ENCODE measurements around the gene INHBA.

INHBA gene

DNA sequence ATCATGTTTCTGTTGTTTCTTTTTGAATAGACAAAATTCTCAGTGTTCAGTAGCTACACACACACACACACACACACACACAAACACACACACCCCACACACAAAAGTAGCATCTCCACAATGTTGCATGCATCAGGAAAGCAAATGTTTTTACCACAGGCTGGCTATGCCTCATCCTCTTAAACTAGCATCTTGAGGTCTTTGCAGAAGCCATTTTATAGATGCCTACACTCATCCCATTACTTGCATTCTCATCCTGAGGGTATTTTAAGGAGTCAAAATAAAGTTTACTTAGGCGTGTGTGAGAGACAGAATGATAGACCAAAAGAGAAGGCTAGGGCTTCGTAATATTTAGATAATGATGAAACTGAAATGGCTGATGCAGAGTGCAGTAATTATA, 7.9 kb upstream of the INHBA start:
- no peak for DNase-seq

DNA sequence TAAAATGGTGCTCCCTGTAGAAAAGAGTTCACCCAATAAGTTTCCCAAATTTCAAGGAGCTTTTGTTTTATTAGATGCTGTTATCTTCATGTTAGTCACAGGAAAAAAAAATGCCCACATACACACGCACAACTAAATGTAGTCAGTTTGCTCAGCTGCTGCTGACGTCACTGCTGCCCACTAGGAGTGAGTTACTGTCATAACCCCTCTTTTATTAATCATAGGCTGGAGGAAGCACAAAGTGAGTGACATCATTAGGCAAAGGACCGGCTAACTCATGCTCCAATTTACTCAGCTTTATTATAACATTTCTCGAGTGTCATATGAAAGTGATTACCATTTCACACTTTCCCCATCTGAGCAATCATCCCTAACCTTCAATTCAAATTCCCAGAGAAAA, 6.7 kb upstream of the INHBA start:
- no peak for DNase-seq

DNA sequence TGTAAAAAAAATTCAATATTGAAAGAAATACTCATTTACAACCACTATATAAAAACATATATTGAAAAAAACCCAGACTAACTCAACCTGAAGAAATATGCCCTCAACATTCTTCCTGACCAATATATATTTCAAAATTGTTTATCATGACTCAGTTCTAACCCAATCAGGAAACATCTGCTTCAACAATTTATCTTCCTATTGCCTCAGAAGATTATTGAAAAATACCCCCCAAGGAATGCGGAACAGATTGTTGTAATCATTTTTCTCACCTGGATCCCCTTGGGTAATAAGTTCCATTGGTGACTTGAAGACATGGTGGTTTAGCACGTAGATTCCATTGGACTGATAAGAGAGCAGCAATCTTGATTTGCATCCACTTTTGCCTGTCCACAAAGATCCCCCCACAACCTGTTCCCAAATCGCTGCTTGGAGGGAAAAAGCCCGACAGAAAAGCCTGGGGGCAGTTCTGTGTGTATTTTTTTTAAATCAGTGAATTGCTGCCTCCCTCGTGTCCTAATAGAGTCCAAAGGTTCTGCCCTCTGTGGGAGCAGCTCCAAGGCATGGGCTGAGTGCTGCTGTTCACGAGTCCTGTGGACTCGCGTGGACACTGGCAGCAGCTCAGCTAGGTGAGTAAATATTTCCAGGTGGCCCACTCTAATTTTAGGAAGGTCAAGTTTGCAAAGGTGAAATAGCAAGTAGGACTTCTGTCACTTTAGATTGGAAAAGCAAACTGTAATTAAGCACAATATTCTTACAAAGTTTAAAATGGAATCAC, 5.9 kb upstream of the INHBA start:
- DNase-seq: no peak

DNA sequence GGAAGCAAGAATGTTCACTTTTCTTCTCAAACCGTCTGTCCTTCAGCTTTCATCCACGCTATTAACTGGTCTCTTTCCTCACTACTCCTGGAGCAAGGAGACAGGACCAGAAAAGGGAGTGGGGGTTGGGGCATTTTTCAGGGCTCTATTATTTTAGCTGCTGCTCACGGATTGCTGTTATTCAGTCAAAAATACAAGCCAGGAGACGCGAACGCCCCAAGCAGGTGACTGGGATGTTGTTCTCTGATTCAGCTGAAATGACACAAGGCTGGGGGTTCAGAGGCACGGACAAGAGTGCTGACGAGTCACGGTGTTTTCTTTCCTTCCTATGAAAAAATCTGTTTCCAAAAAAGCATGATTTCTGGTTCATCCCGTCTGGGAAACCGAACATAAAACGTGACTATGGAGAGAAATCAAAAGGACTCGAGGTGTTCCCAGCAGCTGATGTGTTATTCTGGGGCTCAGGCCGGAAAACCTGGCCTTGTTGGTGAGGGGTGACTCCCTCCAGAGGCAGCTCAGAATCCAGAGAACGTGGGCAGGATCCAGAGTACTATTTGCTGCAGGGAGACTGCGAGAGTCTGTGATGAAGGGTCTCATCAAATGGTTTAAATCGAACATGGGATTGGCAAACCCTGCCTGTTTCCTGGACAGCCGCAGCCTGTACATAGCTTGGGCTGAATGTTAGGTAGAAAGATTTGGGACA, 3.5 kb upstream of the INHBA start:
- no peak for DNase-seq

DNA sequence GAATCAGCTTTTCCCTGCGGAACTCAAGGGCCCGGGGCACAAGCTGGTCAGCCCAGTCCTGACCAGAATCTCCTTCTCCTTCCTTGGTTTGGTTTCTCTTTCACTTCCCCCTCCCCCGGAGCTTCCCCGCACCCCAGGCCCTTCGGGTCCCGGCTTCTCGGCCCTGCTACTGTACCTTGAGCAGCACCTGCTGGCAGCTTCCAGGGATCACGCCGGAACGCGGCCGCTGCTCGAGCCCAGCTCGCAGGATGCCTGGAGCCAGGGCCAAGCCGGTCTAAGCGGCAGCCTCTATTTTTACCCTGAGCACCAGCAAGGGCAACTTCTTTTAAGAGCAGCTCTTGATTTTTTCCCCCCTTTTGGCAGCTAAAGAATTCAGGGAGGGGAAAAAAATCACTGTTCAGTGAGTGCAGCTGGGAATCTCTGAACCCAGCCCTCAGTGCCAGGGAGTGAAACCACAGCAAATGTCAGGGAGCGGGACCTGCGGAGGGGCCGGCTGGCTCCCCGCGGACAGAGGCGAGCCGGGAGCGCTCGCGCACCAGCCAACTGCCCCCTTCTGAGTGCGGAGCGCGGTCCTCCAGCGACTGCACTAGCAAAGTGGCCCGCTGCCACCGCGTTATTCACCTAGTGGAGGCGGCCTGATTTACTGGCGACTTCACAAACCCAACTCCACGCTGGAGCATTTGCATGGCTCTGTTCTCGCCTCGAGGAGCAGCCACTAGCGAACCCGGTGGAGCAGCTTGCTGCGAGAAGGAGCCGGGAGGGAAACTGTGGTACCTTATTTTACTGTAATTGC, 2.4 kb upstream of the INHBA start:
- DNase-seq: no peak

DNA sequence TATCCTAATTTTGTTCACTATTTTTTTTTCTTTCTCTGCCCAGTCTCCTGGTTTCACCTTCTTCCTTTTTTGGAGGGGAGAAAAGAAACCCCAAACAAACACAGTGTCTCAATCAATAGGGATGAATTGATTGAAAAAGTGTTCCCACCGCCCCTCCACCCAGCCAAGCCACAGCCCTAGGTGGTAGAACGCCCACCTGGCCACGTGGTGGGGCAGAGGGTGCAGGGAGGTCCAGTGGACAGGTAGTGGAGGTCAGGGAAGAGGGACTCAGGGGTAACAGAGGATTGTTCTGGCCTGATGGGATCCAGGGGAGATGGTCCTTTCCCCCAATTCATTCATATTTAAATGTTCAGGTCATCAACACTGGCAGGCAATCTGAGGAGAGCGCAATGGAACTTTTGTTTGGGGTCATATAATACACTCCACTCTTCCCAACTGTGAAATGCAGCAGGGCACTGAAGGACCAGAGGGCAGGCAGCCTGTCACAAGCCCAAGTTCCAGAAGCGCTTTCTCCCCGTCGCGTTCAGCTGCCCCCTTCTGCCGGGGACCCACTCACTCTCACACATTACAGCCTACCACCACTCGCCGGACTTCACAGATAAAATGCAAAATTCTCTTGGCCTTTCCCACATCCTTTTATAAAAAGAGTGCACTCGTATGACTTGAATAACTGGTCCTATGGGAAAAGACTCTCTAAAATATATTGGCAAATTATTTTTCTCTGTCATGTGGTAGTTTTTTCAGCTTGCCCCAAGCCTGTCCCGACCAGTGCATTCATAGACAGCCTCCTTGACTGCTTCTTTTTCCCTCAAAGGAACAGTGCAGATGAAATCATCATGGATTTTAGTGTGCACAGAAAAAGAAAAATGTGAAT, 1.6 kb downstream of the INHBA start:
- DNase-seq: no peak

DNA sequence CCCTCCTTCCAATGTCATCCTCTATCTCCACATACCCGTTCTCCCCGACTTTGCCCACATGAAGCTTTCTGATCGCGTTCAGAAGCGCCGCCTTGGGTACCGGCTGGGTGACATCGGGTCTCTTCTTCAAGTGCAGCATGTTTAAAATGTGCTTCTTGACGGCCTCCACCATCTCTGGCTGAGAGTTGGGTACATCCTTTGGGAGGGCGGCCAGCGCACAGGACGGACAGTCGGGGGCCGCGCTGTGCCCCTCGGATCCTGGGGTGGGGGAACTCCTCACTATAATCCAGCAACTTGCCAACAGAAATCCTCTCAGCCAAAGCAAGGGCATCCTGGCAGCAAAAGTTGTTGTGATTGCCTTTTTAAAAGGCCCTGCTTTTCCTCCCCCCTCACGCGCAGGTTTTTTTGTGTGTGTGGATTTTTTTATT, 2.8 kb downstream of the INHBA start:
- DNase-seq: no peak

DNA sequence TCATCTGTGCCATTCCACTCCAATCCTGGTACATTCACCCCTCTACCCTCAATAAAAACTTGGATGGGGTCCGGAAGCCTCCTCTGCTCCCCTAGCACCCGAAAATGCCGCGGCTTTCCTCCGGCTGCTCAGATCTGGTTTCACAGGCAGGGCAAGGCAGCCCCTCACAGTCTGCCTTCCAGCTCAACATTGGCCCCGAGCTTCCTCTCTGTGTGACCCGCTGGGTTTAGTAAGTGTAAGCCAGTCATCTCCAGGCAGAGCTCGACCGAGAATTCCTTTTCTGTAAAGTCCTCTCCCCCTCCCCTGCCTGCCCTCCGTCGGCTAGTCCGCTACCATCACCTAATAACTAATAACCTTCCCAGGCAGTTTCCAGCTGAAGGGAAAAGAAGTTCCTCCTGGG, 3.4 kb downstream of the INHBA start:
- no peak for DNase-seq

DNA sequence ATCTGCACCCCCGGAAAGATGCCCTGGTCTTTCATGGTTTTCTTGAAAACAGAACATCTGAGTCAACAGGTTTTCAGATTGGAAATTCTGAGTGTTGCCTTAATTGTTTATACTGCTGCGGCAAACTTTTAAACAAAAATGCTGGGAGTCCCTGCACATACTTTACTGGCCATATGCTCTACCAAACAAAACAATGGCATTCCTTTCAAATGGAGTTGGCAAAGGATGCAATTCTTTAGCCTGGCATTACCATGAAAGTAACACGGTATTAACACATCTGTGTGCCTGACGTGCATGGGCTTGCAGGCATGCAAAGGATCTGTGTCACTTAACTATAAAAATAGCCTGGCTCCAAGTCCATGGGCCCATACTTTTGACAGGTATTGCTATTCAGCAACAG, 4.2 kb downstream of the INHBA start:
- DNase-seq: no peak

DNA sequence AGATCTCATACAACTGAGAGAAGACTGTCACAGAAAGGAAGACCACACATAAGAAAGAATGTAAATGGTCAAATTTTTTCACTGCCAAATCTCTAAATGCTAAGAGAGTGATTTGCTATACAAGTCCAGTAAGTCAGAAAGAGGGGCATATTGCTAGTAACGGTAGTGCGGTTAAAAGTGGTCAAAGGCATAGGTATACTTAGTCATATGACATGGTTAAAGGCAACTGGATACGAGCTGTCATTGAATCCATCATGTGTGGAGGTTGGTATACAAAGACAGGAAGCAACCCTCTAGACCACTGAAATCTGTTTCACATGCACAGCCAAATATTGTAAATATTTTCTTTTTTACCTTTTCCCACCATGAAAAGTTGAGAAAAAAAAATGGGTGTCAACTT, 4.8 kb downstream of the INHBA start:
- DNase-seq: no peak

DNA sequence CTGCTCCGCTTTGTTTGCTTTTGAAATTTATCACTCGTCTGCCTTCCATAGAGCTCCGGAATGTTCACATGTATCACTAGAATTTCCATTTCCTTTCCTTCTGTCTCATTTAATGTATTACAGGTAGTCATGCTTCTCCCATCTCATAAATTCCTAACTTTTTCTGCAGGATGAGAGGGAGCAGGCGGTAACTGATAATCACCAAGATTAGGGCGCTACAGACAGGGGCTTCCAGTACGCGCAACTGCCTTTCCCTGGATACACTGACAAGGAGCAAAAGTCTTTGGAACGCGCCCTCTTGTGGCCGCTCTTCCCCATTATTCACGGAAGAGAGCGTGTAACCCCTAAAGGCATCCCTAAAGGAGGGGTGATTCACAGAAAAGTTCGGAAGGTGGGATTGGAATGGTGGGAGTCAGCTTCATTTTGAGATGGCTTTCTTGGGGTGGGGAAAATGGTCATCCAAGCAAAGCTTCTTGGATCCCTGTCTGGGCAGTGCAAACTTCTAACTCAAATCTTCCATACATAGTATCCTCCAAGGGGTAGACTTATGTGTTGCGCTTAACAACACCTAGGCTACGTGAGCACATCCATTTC, 6.5 kb downstream of the INHBA start:
- DNase-seq: peak in 1 of 2 experiments; percentile 8

DNA sequence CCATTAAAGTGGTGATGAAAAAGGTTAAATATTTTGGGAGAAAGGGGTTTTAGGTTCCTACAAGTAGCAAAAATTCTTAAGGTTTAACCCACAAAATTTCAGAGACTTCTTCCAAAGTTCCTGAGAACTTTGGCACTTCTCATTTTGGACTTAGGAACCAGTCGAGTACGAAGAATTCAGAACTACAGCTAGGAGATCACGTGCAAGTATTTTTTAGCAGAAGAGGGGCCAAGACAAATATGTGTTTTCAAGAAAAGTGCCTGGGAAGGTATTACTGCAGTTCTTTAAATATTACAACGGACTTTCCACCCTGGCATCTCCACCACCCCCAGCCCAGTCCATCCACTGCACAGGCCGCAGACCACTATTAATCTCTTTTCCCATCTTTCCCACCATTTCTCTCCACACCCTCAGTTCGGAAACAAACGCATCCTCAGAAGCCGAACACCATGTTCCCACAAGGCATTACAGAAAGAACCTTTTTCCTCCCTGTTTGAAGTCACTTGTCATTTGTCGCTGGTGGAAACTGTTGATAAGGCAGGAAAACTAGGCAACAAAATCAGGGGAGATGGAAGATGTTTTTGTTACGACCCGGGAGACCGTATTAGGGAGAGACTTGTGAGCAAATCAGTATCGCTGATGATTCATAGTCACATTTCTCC, 7.1 kb downstream of the INHBA start:
- DNase-seq: no peak

DNA sequence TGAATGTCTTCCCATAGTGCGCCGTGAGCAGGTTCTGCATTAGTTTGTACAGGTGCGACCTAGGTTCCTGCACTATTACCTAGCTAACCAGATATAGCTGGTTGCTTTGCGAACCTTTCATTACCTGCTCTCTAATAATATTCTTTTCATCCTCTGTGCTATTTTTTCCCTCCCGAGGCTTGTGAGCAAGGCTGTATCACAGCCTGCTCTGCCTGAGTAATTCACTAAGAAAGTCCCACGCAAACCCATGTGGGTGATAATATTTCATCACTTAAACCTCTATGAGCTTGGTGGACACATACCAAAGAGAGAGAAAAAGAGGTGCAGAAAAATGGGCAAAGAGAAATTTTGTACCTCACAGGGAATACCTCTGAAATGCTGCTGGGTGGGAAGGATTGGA, 8.4 kb downstream of the INHBA start:
- no peak for DNase-seq

DNA sequence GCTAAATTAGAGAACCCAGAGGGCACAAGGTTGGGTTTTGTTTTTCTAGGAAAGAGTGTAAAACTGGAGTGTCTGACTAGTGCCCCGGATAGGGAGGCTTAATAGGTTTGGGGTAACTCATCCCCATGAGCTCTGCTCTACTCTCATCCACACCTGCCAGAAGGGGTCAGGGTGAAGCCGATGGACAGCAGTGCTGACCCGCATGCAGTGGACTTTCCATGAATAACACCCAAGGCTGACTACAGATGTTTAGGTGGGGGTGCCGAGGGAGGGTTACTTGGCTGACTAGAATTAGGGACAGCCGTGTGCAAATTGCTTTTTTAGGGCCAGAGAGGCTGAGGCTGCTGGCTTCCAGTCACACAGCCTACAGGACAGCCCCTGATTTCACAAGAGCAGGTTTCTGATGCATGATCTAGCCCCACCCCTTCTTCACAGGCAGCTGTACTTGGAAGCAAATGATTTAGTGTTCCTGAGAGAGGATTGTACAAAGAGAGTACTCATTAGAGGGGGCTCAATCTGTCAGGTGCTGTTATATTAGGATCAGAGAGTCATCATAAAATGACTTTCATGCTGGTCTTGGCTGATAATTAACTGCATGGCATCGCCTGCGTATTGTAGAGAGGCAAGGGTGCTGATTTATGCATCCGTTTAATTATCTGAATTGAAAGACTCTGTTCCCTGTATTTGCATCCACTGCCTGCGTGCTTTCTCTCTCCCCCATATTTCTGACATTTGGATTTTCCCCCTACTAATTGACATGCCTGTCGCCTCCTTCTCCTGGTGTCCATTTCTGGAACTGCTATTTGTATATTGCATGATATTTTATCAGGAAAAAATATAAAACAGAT, 9.5 kb downstream of the INHBA start:
- DNase-seq: no peak

DNA sequence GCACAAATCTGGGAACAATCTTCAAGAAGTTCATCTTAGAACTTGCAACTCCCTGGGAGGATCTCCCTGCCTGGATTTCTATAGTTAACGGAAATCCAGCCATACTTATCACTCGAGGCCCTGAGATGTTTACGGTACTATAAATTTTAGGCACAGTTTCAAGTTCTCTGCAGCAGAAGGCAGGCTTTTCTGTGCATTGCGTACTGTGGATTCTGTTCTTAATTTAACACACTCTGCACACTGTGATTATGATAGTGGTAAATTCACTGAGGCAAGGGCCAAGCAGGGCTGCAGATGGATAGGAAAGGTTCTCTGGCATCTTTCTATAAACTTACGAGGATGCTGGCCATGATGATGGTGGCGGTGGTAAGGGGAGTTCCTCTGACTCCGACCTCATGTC, 10.6 kb downstream of the INHBA start:
- no peak for DNase-seq

DNA sequence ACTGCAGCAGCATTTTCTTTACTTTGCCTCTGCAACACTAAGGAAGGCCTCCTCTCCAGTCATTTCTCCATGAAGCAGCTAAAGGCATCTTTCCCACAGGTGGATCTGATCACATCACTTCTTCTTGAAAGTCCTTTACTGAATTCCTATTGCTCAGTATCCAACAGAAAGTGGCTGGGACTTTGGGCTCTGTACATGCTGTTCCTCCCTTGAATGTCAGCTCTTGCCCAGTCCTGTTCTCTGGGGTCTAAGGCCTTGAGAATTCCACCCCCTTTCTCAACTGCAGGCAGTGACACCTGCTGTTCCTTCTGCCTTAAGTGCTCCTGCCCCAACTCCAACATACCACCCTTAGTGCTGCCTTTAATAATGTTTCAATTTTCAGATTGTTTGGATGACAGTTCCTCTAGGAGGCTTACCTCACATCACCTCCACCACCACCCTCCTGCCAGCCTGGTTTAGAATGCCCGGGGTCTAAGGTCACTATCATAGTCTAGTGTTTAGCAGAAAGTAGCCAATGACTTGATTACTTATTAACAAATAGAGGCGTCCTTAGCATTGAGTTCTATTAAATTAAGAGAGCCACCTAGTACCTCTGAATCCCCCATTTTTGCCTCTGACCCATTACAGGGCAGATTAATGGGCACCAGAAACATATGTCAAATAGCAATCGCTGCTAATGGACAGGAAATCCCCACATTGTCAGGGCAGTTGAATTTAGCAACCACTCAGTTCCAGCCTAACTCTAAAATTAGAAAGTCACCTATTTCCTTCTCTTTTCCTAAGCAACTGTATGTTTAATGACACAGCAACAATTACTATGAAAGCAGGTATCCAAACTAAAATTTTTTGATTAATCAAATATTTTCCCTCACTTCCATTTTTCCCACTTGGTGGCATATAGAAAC, 11.4 kb downstream of the INHBA start:
- DNase-seq: no peak

DNA sequence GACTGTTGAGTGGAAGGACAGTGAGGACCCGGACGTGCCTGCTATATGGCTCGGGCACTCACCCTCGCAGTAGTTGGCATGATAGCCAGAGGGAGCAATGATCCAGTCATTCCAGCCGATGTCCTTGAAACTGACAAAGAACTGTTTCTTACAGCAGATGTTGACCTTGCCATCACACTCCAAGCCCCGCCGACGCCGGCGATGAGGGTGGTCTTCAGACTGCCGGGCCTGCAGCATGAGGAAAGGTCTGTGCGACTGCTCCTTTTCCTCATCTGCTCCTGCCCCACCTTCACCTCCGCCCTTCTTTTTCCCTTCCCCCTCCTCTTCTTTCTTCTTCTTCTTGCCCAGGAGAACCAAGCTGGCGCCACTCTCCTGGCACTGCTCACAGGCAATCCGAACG, 13.1 kb downstream of the INHBA start:
- DNase-seq: no peak

DNA sequence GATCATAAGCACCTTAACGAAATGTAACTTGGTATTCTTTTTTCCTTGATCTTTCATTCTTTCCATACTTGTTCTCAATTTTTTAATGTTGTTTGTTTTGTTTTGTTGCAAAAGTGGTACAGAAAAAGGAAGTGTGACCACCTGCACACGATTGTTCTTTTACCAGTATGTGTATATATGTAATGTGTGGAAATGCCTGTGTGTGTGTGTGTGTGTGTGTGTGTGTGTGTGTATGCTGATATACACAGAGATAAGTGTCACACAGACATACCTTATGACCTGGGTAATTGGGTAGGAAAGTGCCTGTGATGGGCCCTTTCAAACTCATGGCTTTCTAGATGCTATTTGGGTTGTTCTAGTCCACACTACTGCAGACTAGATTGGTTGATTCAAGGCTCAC, 14.0 kb downstream of the INHBA start:
- peak in 1 of 2 experiments; percentile 1 for DNase-seq

DNA sequence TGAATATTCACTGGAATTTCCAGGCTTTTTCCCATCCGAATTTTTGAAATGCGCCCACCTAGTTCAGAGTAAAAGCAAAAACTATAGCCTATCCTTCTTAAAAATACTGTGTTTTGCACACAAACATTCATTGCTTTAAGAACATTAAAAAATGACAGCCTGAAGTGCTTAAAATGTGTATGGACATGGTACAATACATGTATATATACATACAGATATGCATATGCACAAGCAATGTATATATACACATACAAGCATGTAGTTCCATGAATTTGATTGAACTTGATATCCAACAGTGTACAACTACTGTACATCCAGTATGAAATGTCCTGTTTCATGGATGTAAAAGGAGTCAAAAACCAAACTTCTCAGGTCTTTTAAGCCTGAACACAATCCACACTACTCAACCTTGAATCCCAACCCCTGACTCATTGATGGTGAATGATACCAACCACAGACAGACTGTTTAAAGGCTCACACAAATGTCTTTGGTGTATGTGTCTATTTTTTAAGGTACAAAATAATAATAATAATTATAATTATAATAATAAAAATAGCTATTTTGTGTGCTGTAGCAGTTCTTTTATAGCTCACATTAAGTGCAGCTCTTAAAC, 14.8 kb downstream of the INHBA start:
- DNase-seq: no peak
